WTC11 (cell line): ENCODE measurements around the gene DCLK1. TPM values are rescaled to one million over a fixed set of nuclear protein-coding genes. Genes with fewer than 3 reads are reported as not detected.

Experiments used
- ATAC-seq: fragments of 200-7000 bp; cut with Tn5 transposase; 2 replicates; pipeline ENCODE4 v1.10.0; 2021; ENCODE audit warnings: mild to moderate bottlenecking, moderate library complexity
- CTCF ChIA-PET: fragments of 300-600 bp; sonication (Branson Sonifier 250); formaldehyde crosslinking; loops from one replicate; lab custom pipeline; 2021; ENCODE audit warnings: antibody characterized with exemption; lab: Charles Lee
- POLR2A ChIA-PET: fragments of 350-600 bp; sonication (Branson Sonifier 250); formaldehyde crosslinking; loops from one replicate; lab custom pipeline; 2021; ENCODE audit warnings: antibody characterized with exemption; lab: Charles Lee
- DNase-seq: peaks from one replicate; pipeline ENCODE4 v3.0.0; 2021; ENCODE audit warnings: low spot score
- H3K27ac Mint-ChIP-seq: 2 replicates; pipeline ENCODE4 v1.8.0; 2021; ENCODE audit warnings: mixed read lengths
- H3K27me3 Mint-ChIP-seq: 2 replicates; pipeline ENCODE4 v1.8.0; 2021; ENCODE audit warnings: low read depth, mild to moderate bottlenecking, moderate library complexity, mixed read lengths
- H3K36me3 Mint-ChIP-seq: 2 replicates; pipeline ENCODE4 v1.8.0; 2021; ENCODE audit warnings: mixed read lengths
- H3K4me1 Mint-ChIP-seq: 2 replicates; pipeline ENCODE4 v1.8.0; 2022; ENCODE audit warnings: mixed read lengths
- H3K4me3 Mint-ChIP-seq: 2 replicates; pipeline ENCODE4 v1.8.0; 2021; ENCODE audit warnings: mild to moderate bottlenecking, moderate library complexity, mixed read lengths
- H3K9me3 Mint-ChIP-seq: 2 replicates; pipeline ENCODE4 v1.8.0; 2021; ENCODE audit warnings: mixed read lengths
- ATF3 ChIP-seq: sonication (generic); formaldehyde crosslinking; conservative IDR thresholded peaks from 2 replicates; pipeline ENCODE4 v1.8.1; 2022; ENCODE audit warnings: mild to moderate bottlenecking, missing genetic modification reagents
- CREB1 ChIP-seq: sonication (generic); formaldehyde crosslinking; IDR thresholded peaks from 2 replicates; pipeline ENCODE4 v1.8.0; 2023; ENCODE audit warnings: mild to moderate bottlenecking, missing genetic modification reagents
- CTCF ChIP-seq: fragments of 200-600 bp; IDR thresholded peaks from 2 replicates; pipeline ENCODE4 v1.8.0; 2022; ENCODE audit warnings: antibody characterized with exemption
- E2F4 ChIP-seq: sonication (generic); formaldehyde crosslinking; IDR thresholded peaks from 2 replicates; pipeline ENCODE4 v1.8.1; 2022; ENCODE audit warnings: low read depth, mild to moderate bottlenecking, moderate library complexity, missing genetic modification reagents, borderline replicate concordance
- FOXP1 ChIP-seq: sonication (generic); formaldehyde crosslinking; IDR thresholded peaks from 2 replicates; pipeline ENCODE4 v1.8.0; 2022; ENCODE audit warnings: missing genetic modification reagents, mild to moderate bottlenecking, moderate library complexity, borderline replicate concordance
- NFE2L1 ChIP-seq: sonication (generic); formaldehyde crosslinking; IDR thresholded peaks from 2 replicates; pipeline ENCODE4 v1.8.1; 2023; ENCODE audit warnings: missing genetic modification reagents
- NFYB ChIP-seq: sonication (generic); formaldehyde crosslinking; conservative IDR thresholded peaks from 2 replicates; pipeline ENCODE4 v1.8.0; 2022; ENCODE audit warnings: low read depth, missing genetic modification reagents
- PRRX2 ChIP-seq: fragments of 250-450 bp; sonication (Bioruptor Pico); IDR thresholded peaks from 2 replicates; pipeline ENCODE4 v1.8.0; 2021; ENCODE audit warnings: mild to moderate bottlenecking
- SP1 ChIP-seq: sonication (generic); formaldehyde crosslinking; conservative IDR thresholded peaks from 2 replicates; pipeline ENCODE4 v1.8.1; 2022; ENCODE audit warnings: missing genetic modification reagents
- TP53 ChIP-seq: sonication (generic); formaldehyde crosslinking; IDR thresholded peaks from 2 replicates; pipeline ENCODE4 v1.8.1; 2023; ENCODE audit warnings: mild to moderate bottlenecking, missing genetic modification reagents
- ZBTB21 ChIP-seq: sonication (generic); formaldehyde crosslinking; IDR thresholded peaks from 2 replicates; pipeline ENCODE4 v1.8.1; 2023; ENCODE audit warnings: mild to moderate bottlenecking, missing genetic modification reagents, borderline replicate concordance
- ZNF138 ChIP-seq: sonication (generic); formaldehyde crosslinking; conservative IDR thresholded peaks from 2 replicates; pipeline ENCODE4 v1.8.1; 2022; ENCODE audit warnings: mild to moderate bottlenecking, moderate library complexity, missing genetic modification reagents
- ZNF281 ChIP-seq: sonication (generic); formaldehyde crosslinking; IDR thresholded peaks from 2 replicates; pipeline ENCODE4 v1.8.0; 2023; ENCODE audit warnings: mild to moderate bottlenecking, missing genetic modification reagents
- ZNF317 ChIP-seq: sonication (generic); formaldehyde crosslinking; IDR thresholded peaks from 2 replicates; pipeline ENCODE4 v1.8.1; 2023; ENCODE audit warnings: low read depth, mild to moderate bottlenecking, moderate library complexity, missing genetic modification reagents, borderline replicate concordance
- ZNF396 ChIP-seq: fragments of 250-450 bp; sonication (Bioruptor Pico); IDR thresholded peaks from 2 replicates; pipeline ENCODE4 v1.8.0; 2021; ENCODE audit warnings: mild to moderate bottlenecking, moderate library complexity, borderline replicate concordance
- ZNF416 ChIP-seq: fragments of 250-450 bp; sonication (Bioruptor Pico); IDR thresholded peaks from 2 replicates; pipeline ENCODE4 v1.9.0; 2021; ENCODE audit warnings: mild to moderate bottlenecking, inconsistent platforms
- ZNF423 ChIP-seq: fragments of 250-450 bp; sonication (Bioruptor Pico); IDR thresholded peaks from 2 replicates; pipeline ENCODE4 v2.1.2; 2022; ENCODE audit warnings: mild to moderate bottlenecking, moderate library complexity
- ZNF671 ChIP-seq: fragments of 250-450 bp; sonication (Bioruptor Pico); IDR thresholded peaks from 2 replicates; pipeline ENCODE4 v1.8.0; 2021; ENCODE audit warnings: mild to moderate bottlenecking
- total RNA-seq: library from RNA; stranded (reverse); gene quantifications from 3 replicates; pipeline ENCODE4 v1.2.3, GENCODE V29; 2021

DCLK1 gene
- total RNA-seq, 1 experiment from 2014 or later, result 18.5 TPM

- TF ChIP-seq ZBTB21 (CRISPR knock-in tag), result no peak
Measured at GRCh38 chr13:35832551-35832950, 298.6 kb downstream of the DCLK1 start (continued).

GRCh38 chr13:35830850-35831450, 300.2 kb downstream of the DCLK1 start:
- Mint-ChIP-seq H3K9me3 (peaks cover 10% of the 10 kb centered on the region), H3K4me3 (no peak overlapping the region), H3K27ac (no peak overlapping the region), H3K4me1 (peaks cover 7% of the 10 kb centered on the region), H3K27me3 (no peaks in the 10 kb centered on the region), H3K36me3 (peaks cover 11% of the 10 kb centered on the region; the same call in 1 of the 2 replicates)
- CTCF ChIA-PET, result interaction anchor here (2.3 kb wide), 1 partner anchor 12 kb away, joined by 9 read pairs; no protein-coding TSS in a partner anchor
- TF ChIP-seq ZNF138 (CRISPR knock-in tag) (no peak), TP53 (CRISPR knock-in tag) (no peak), ZNF671 (CRISPR knock-in tag) (no peak), SP1 (no peak)
- POLR2A ChIA-PET, result no interaction called here
- ATAC-seq (no peak), DNase-seq (no peak)

- peak; percentile 73 for DNase-seq
- H3K9me3 Mint-ChIP-seq, result peaks cover 10% of the 10 kb centered on the region
- no peak overlapping the region for H3K27ac Mint-ChIP-seq
- ChIA-PET POLR2A (no interaction called here), CTCF (interaction anchor here (0.6 to 2.4 kb wide), 13 partner anchors 8 to 149 kb away, joined by 3 to 9 read pairs (median 4); no protein-coding TSS in a partner anchor)
- no peak overlapping the region for H3K4me3 Mint-ChIP-seq
- H3K36me3 Mint-ChIP-seq, result peaks cover 11% of the 10 kb centered on the region; the same call in 1 of the 2 replicates
- TF ChIP-seq NFYB (CRISPR knock-in tag) (no peak), ZNF396 (CRISPR knock-in tag) (no peak), CTCF (peak; percentile 89)
- no peaks in the 10 kb centered on the region for H3K27me3 Mint-ChIP-seq
- peak; percentile 52 for ATAC-seq
- H3K4me1 Mint-ChIP-seq, result peaks cover 18% of the 10 kb centered on the region
Measured at GRCh38 chr13:35826626-35827254, 304.4 kb downstream of the DCLK1 start.

- TF ChIP-seq ZNF281 (CRISPR knock-in tag), result no peak
- TF ChIP-seq NFE2L1 (CRISPR knock-in tag), result no peak
- no peak for TF ChIP-seq FOXP1 (CRISPR knock-in tag)
- Mint-ChIP-seq H3K27me3 (no peaks in the 10 kb centered on the region), H3K9me3 (peaks cover 10% of the 10 kb centered on the region), H3K27ac (no peak overlapping the region), H3K36me3 (peaks cover 11% of the 10 kb centered on the region; the same call in 1 of the 2 replicates), H3K4me3 (no peak overlapping the region), H3K4me1 (peaks cover 11% of the 10 kb centered on the region)
- DNase-seq, result no peak
- peak; percentile 31; the same call in 1 of the 2 replicates for ATAC-seq
- CTCF ChIA-PET, result interaction anchor here (1.3 kb wide), 1 partner anchor 129 kb away, joined by 3 read pairs; no protein-coding TSS in a partner anchor
- POLR2A ChIA-PET, result no interaction called here
Measured at GRCh38 chr13:35824825-35825224, 306.4 kb downstream of the DCLK1 start.

- ChIA-PET POLR2A (no interaction called here), CTCF (interaction anchor here (1.3 kb wide), 1 partner anchor 129 kb away, joined by 3 read pairs; no protein-coding TSS in a partner anchor)
- peaks cover 11% of the 10 kb centered on the region for H3K4me1 Mint-ChIP-seq
- ATAC-seq, result no peak
- peaks cover 10% of the 10 kb centered on the region for H3K9me3 Mint-ChIP-seq
- no peak overlapping the region for H3K4me3 Mint-ChIP-seq
- peak overlapping the region; percentile 22; the same call in 1 of the 2 replicates for H3K27ac Mint-ChIP-seq
- H3K36me3 Mint-ChIP-seq, result peaks cover 11% of the 10 kb centered on the region; the same call in 1 of the 2 replicates
- H3K27me3 Mint-ChIP-seq, result no peaks in the 10 kb centered on the region
- no peak for DNase-seq
- TF ChIP-seq FOXP1 (CRISPR knock-in tag) (no peak), ZNF423 (CRISPR knock-in tag) (no peak), E2F4 (CRISPR knock-in tag) (no peak), ATF3 (CRISPR knock-in tag) (no peak), ZNF416 (no peak), PRRX2 (no peak), CREB1 (CRISPR knock-in tag) (no peak), ZNF317 (CRISPR knock-in tag) (no peak)
Measured at GRCh38 chr13:35824395-35824794, 306.8 kb downstream of the DCLK1 start.
